Endodermal cell (in vitro differentiated cells): ENCODE data around the gene TEX54. TPM values are rescaled to one million over a fixed set of nuclear protein-coding genes. Genes with fewer than 3 reads are reported as not detected.

Experiments used
- DNase-seq: peaks from one replicate; pipeline ENCODE4 v3.0.0-alpha.2; 2017
- H3K27ac ChIP-seq: 2 replicates; pipeline ENCODE4 v1.5.1; 2013; ENCODE audit warnings: mild to moderate bottlenecking, low read depth, low read length, moderate library complexity
- H3K27me3 ChIP-seq: 2 replicates; pipeline ENCODE4 v1.6.1; 2013; ENCODE audit warnings: mild to moderate bottlenecking, low read length, moderate library complexity; ENCODE audit not compliant: insufficient read depth, control insufficient read depth, poor library complexity, severe bottlenecking
- H3K36me3 ChIP-seq: 2 replicates; pipeline ENCODE4 v1.7.0; 2013; ENCODE audit warnings: mild to moderate bottlenecking, low read length, moderate library complexity; ENCODE audit not compliant: control insufficient read depth, insufficient read depth
- H3K4me1 ChIP-seq: one replicate; pipeline ENCODE4 v1.7.0; 2013; ENCODE audit warnings: low read length; ENCODE audit not compliant: control insufficient read depth, insufficient read depth
- H3K4me3 ChIP-seq: 2 replicates; pipeline ENCODE4 v1.5.1; 2013; ENCODE audit warnings: mild to moderate bottlenecking, low read length, moderate library complexity
- H3K9ac ChIP-seq: 2 replicates; pipeline ENCODE4 v1.6.1; 2013; ENCODE audit warnings: mild to moderate bottlenecking, low read length, moderate library complexity; ENCODE audit not compliant: poor library complexity, severe bottlenecking; ENCODE audit errors: extremely low read depth
- H3K9me3 ChIP-seq: 2 replicates; pipeline ENCODE4 v1.6.1; 2013; ENCODE audit warnings: mild to moderate bottlenecking, low read length, moderate library complexity; ENCODE audit not compliant: control insufficient read depth
- H3K27ac Mint-ChIP-seq: 2 replicates; pipeline ENCODE4 v1.8.0; 2020; ENCODE audit warnings: mixed read lengths
- H3K27me3 Mint-ChIP-seq: 2 replicates; pipeline ENCODE4 v1.8.0; 2021; ENCODE audit warnings: mild to moderate bottlenecking, mixed read lengths; ENCODE audit not compliant: insufficient read depth
- H3K36me3 Mint-ChIP-seq: 2 replicates; pipeline ENCODE4 v1.8.0; 2020; ENCODE audit warnings: low read depth, mixed read lengths
- H3K4me1 Mint-ChIP-seq: 2 replicates; pipeline ENCODE4 v1.8.0; 2020; ENCODE audit warnings: mixed read lengths
- H3K4me3 Mint-ChIP-seq: 2 replicates; pipeline ENCODE4 v1.8.0; 2020; ENCODE audit warnings: mild to moderate bottlenecking, moderate library complexity, mixed read lengths
- H3K9me3 Mint-ChIP-seq: 2 replicates; pipeline ENCODE4 v1.8.0; 2020; ENCODE audit warnings: mild to moderate bottlenecking, mixed read lengths
- WGBS, 2 experiments: methylation state at CpG; one replicate each; pipeline versions ENCODE4 v1.1.5 to v1.1.7; 2013; ENCODE audit warnings: missing lambda C conversion rate in 2 of 2, mixed read lengths in 1 of 2; ENCODE audit not compliant: insufficient coverage in 1 of 2, insufficient read length in 1 of 2; 5-methylcytosine and 5-hydroxymethylcytosine counted together
- total RNA-seq, 2 donors: library from RNA; stranded (reverse); fragmentation: NEBNext Ultra II Directional in 1 of 2; extraction: Animal tissue kit (Norgen Biotek cat#: 25700) in 1 of 2; gene quantifications; 2 replicates in 1 of 2; 3 replicates in 1 of 2; pipeline ENCODE4 v1.2.1, GENCODE V29; 2021
- TF ChIP-seq, protein P1 (sequence below): fragments of 200-600 bp; sonication (generic); conservative IDR thresholded peaks from 2 replicates; pipeline ENCODE4 v1.5.0; 2021; ENCODE audit warnings: antibody characterized with exemption, mild to moderate bottlenecking

The TEX54 gene
- total RNA-seq, 2 donors from 2014 or later: not detected

DNA sequence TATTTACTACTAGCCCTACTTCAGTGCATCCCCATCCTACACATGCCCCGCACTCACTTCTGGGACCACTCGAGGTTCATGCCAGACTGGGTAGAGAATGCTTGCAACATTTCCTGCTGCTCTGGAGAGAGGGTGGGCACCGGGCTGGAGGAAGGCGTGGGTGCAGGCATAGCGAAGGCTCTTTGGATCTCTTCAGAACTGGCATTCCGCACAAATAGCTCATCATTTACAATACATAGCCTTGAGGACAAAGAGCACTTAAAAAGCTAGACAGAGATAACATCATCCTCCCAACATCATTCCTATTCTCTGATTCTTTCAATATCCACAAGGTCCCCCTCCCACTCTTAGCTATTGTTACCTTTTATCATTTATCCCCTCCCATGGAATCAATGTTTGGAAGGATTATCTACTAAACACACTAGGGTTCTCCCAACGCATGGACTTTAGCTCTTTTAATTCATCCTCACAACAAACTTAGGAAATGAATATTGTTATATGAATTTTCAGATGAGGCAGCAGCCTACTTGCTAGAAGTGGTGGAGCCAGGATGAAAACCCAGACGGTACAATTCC is 38.4 kb downstream of the TEX54 start:
- Mint-ChIP-seq H3K4me3 (no peak overlapping the region), H3K27ac (no peak overlapping the region), H3K9me3 (no peaks in the 10 kb centered on the region), H3K27me3 (no peaks in the 10 kb centered on the region), H3K4me1 (peaks cover 15% of the 10 kb centered on the region), H3K36me3 (peaks cover 68% of the 10 kb centered on the region)
- no peak overlapping the region for H3K27ac ChIP-seq
- DNase-seq: no peak
- peaks cover 82% of the 10 kb centered on the region for H3K36me3 ChIP-seq
- TF ChIP-seq, protein P1, sequence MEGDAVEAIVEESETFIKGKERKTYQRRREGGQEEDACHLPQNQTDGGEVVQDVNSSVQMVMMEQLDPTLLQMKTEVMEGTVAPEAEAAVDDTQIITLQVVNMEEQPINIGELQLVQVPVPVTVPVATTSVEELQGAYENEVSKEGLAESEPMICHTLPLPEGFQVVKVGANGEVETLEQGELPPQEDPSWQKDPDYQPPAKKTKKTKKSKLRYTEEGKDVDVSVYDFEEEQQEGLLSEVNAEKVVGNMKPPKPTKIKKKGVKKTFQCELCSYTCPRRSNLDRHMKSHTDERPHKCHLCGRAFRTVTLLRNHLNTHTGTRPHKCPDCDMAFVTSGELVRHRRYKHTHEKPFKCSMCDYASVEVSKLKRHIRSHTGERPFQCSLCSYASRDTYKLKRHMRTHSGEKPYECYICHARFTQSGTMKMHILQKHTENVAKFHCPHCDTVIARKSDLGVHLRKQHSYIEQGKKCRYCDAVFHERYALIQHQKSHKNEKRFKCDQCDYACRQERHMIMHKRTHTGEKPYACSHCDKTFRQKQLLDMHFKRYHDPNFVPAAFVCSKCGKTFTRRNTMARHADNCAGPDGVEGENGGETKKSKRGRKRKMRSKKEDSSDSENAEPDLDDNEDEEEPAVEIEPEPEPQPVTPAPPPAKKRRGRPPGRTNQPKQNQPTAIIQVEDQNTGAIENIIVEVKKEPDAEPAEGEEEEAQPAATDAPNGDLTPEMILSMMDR: no peak
- H3K4me1 ChIP-seq: no peaks in the 10 kb centered on the region
- 92 to 94% methylated on average over 6 to 7 of the region's 8 CpGs for WGBS, 2 experiments
- H3K4me3 ChIP-seq: no peak overlapping the region
- H3K9me3 ChIP-seq: no peaks in the 10 kb centered on the region
- H3K9ac ChIP-seq: no peak overlapping the region
- H3K27me3 ChIP-seq: no peaks in the 10 kb centered on the region

DNA sequence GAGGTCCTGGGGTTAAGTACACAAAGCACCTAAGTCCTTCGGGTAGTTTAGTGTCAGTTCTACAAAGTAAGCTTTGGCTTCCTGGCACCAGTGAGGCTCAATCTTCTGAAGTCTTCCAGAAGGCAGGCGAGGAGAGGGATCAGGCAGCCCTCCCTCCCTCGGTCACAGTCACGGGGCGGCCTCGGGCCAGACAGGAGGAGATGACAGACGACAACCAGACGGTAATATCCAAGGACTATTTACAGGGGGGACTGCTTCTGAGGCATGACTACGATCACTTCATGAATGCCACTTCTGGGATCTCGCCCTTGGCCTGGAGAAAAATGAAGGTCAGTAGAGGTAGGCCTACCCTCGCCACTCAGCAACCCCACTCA is 40.5 kb downstream of the TEX54 start:
- H3K36me3 ChIP-seq: peaks cover 62% of the 10 kb centered on the region
- no peaks in the 10 kb centered on the region for H3K27me3 ChIP-seq
- H3K4me1 ChIP-seq: no peaks in the 10 kb centered on the region
- DNase-seq: peak; percentile 67
- H3K27me3 Mint-ChIP-seq: no peaks in the 10 kb centered on the region
- peaks cover 15% of the 10 kb centered on the region for H3K4me1 Mint-ChIP-seq
- WGBS, 2 experiments: 55 to 76% methylated on average over 4 to 11 of the region's 11 CpGs
- H3K4me3 ChIP-seq: peak overlapping the region; percentile 89
- H3K36me3 Mint-ChIP-seq: peaks cover 57% of the 10 kb centered on the region
- H3K27ac Mint-ChIP-seq: peak overlapping the region; percentile 89
- H3K9me3 ChIP-seq: no peaks in the 10 kb centered on the region
- TF ChIP-seq, protein P1: no peak
- H3K27ac ChIP-seq: peak overlapping the region; percentile 42
- H3K9ac ChIP-seq: no peak overlapping the region
- no peaks in the 10 kb centered on the region for H3K9me3 Mint-ChIP-seq
- H3K4me3 Mint-ChIP-seq: peak overlapping the region; percentile 92

DNA sequence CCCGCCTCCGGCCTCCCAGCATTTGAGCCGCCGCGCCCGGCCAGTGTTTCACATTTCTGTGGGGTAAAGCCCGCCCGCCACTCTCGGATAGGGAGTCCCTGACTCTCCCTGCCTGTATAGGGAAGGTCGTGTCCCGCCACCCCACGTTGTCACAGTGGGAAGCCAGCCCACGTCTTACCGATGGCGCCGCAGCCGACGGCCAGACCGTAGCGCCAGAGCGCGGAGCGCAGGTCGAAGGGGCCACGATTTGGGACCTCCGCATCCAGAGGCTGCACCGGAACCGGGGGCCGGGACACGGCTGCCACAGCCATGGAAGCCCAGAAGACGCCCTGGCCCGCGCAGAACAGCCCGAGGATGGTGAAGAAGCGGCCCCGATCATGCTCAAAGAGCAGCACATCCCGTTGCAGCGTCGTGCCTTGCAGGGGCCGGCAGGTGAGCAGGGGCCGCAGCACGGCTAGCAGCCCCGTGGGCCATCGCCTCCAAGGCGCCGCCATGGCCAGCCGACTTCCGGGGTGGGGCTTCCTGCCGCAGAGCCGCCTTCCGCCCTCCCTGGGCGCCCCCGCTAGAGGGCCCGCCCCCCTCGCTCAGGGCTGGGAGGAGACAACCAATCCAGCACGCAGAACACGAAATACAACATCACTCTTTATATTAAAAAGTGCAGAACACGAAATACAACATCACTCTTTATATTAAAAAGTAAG is 41.0 kb downstream of the TEX54 start, which contains the start of gene TMEM223:
Gene TMEM223, minus strand, starts transcription at position 506 of the 701 bp plus-strand sequence. Its CDS starts 12 bp downstream, at position 494.
- no peaks in the 10 kb centered on the region for H3K27me3 Mint-ChIP-seq
- WGBS, 2 experiments: 0 to 1% methylated on average over 36 to 58 of the region's 58 CpGs
- peak; percentile 94 for DNase-seq
- H3K9ac ChIP-seq: peak within 1 kb of the TSS; percentile 87
- TF ChIP-seq, protein P1: no peak
- peaks cover 51% of the 10 kb centered on the region for H3K36me3 Mint-ChIP-seq
- H3K4me1 Mint-ChIP-seq: peaks cover 15% of the 10 kb centered on the region
- H3K36me3 ChIP-seq: peaks cover 57% of the 10 kb centered on the region
- H3K4me3 ChIP-seq: peak within 1 kb of the TSS; percentile 89
- no peaks in the 10 kb centered on the region for H3K9me3 ChIP-seq
- H3K27ac ChIP-seq: peak within 1 kb of the TSS; percentile 52
- no peaks in the 10 kb centered on the region for H3K9me3 Mint-ChIP-seq
- H3K27me3 ChIP-seq: no peaks in the 10 kb centered on the region
- peak within 1 kb of the TSS; percentile 93 for H3K27ac Mint-ChIP-seq
- H3K4me3 Mint-ChIP-seq: peak within 1 kb of the TSS; percentile 92
- H3K4me1 ChIP-seq: no peaks in the 10 kb centered on the region
